WTC11 (cell line): ENCODE data around the gene DGKQ. TPM values are rescaled to one million over a fixed set of nuclear protein-coding genes. Genes with fewer than 3 reads are reported as not detected.

Experiments used
- ATAC-seq: fragments of 200-7000 bp; cut with Tn5 transposase; 2 replicates; pipeline ENCODE4 v1.10.0; 2021; ENCODE audit warnings: mild to moderate bottlenecking, moderate library complexity
- CTCF ChIA-PET: fragments of 300-600 bp; sonication (Branson Sonifier 250); formaldehyde crosslinking; loops from one replicate; lab custom pipeline; 2021; ENCODE audit warnings: antibody characterized with exemption; lab: Charles Lee
- POLR2A ChIA-PET: fragments of 350-600 bp; sonication (Branson Sonifier 250); formaldehyde crosslinking; loops from one replicate; lab custom pipeline; 2021; ENCODE audit warnings: antibody characterized with exemption; lab: Charles Lee
- DNase-seq: peaks from one replicate; pipeline ENCODE4 v3.0.0; 2021; ENCODE audit warnings: low spot score
- H3K27ac Mint-ChIP-seq: 2 replicates; pipeline ENCODE4 v1.8.0; 2021; ENCODE audit warnings: mixed read lengths
- H3K27me3 Mint-ChIP-seq: 2 replicates; pipeline ENCODE4 v1.8.0; 2021; ENCODE audit warnings: low read depth, mild to moderate bottlenecking, moderate library complexity, mixed read lengths
- H3K36me3 Mint-ChIP-seq: 2 replicates; pipeline ENCODE4 v1.8.0; 2021; ENCODE audit warnings: mixed read lengths
- H3K4me1 Mint-ChIP-seq: 2 replicates; pipeline ENCODE4 v1.8.0; 2022; ENCODE audit warnings: mixed read lengths
- H3K4me3 Mint-ChIP-seq: 2 replicates; pipeline ENCODE4 v1.8.0; 2021; ENCODE audit warnings: mild to moderate bottlenecking, moderate library complexity, mixed read lengths
- H3K9me3 Mint-ChIP-seq: 2 replicates; pipeline ENCODE4 v1.8.0; 2021; ENCODE audit warnings: mixed read lengths
- AFF4 ChIP-seq: sonication (generic); formaldehyde crosslinking; IDR thresholded peaks from 2 replicates; pipeline ENCODE4 v1.8.1; 2023; ENCODE audit warnings: mild to moderate bottlenecking, missing genetic modification reagents, borderline replicate concordance
- ATF1 ChIP-seq: sonication (generic); formaldehyde crosslinking; IDR thresholded peaks from 2 replicates; pipeline ENCODE4 v1.8.1; 2023; ENCODE audit warnings: mild to moderate bottlenecking, moderate library complexity, missing genetic modification reagents
- ATF6 ChIP-seq: sonication (generic); formaldehyde crosslinking; IDR thresholded peaks from 2 replicates; pipeline ENCODE4 v1.8.1; 2023; ENCODE audit warnings: mild to moderate bottlenecking, missing genetic modification reagents
- CREM ChIP-seq: sonication (generic); formaldehyde crosslinking; IDR thresholded peaks from 2 replicates; pipeline ENCODE4 v1.8.1; 2022; ENCODE audit warnings: mild to moderate bottlenecking, missing genetic modification reagents, moderate library complexity
- HMGA2 ChIP-seq: fragments of 250-450 bp; sonication (Bioruptor Pico); IDR thresholded peaks from 2 replicates; pipeline ENCODE4 v1.4.0; 2021; ENCODE audit warnings: mild to moderate bottlenecking, moderate library complexity
- MYBL2 ChIP-seq: sonication (generic); formaldehyde crosslinking; IDR thresholded peaks from 2 replicates; pipeline ENCODE4 v1.8.1; 2023; ENCODE audit warnings: mild to moderate bottlenecking, moderate library complexity, missing genetic modification reagents
- NFATC4 ChIP-seq: fragments of 250-450 bp; sonication (Bioruptor Pico); IDR thresholded peaks from 2 replicates; pipeline ENCODE4 v1.9.0; 2021; ENCODE audit warnings: mild to moderate bottlenecking
- NFE2L1 ChIP-seq: sonication (generic); formaldehyde crosslinking; IDR thresholded peaks from 2 replicates; pipeline ENCODE4 v1.8.1; 2023; ENCODE audit warnings: missing genetic modification reagents
- PRDM15 ChIP-seq: sonication (generic); formaldehyde crosslinking; IDR thresholded peaks from 2 replicates; pipeline ENCODE4 v1.8.0; 2022; ENCODE audit warnings: missing genetic modification reagents
- USF1 ChIP-seq: sonication (generic); formaldehyde crosslinking; IDR thresholded peaks from 2 replicates; pipeline ENCODE4 v1.8.0; 2022; ENCODE audit warnings: mild to moderate bottlenecking, missing genetic modification reagents
- ZNF219 ChIP-seq: sonication (generic); formaldehyde crosslinking; IDR thresholded peaks from 2 replicates; pipeline ENCODE4 v1.8.0; 2023; ENCODE audit warnings: missing genetic modification reagents, mild to moderate bottlenecking, borderline replicate concordance
- ZNF416 ChIP-seq: fragments of 250-450 bp; sonication (Bioruptor Pico); IDR thresholded peaks from 2 replicates; pipeline ENCODE4 v1.9.0; 2021; ENCODE audit warnings: mild to moderate bottlenecking, inconsistent platforms
- ZSCAN18 ChIP-seq: fragments of 250-450 bp; sonication (Bioruptor Pico); IDR thresholded peaks from 2 replicates; pipeline ENCODE4 v2.1.2; 2022; ENCODE audit warnings: mild to moderate bottlenecking, moderate library complexity
- total RNA-seq: library from RNA; stranded (reverse); gene quantifications from 3 replicates; pipeline ENCODE4 v1.2.3, GENCODE V29; 2021

The DGKQ gene
- total RNA-seq, 1 experiment from 2014 or later, result 19.3 TPM

- TF ChIP-seq MYBL2 (CRISPR knock-in tag) (peak; percentile 90), USF1 (CRISPR knock-in tag) (peak; percentile 63), ZNF219 (CRISPR knock-in tag) (no peak)
Observed at GRCh38 chr4:931960-932712, 41.2 kb downstream of the DGKQ start, which contains the start of the genes GAK and TMEM175 (continued).

GRCh38 chr4:931194-931959 is 42.0 kb downstream of the DGKQ start:
- DNase-seq (no peak), ATAC-seq (no peak)
- H3K4me3 Mint-ChIP-seq, result peak overlapping the region; percentile 96
- ChIA-PET POLR2A (interaction anchor here (1.5 kb wide), 1 partner anchor 17 kb away, joined by 5 read pairs; no protein-coding TSS in a partner anchor), CTCF (interaction anchor here (0.6 to 2.1 kb wide), 6 partner anchors 19 to 248 kb away, joined by 3 to 6 read pairs (median 4); no protein-coding TSS in a partner anchor)
- no peak for TF ChIP-seq ZNF416 (CRISPR knock-in tag)
- no peak for TF ChIP-seq ATF1 (CRISPR knock-in tag)
- TF ChIP-seq ZSCAN18 (CRISPR knock-in tag), result no peak
- no peak for TF ChIP-seq CREM (CRISPR knock-in tag)
- TF ChIP-seq AFF4 (CRISPR knock-in tag), result no peak
- TF ChIP-seq ATF6 (CRISPR knock-in tag), result no peak
- no peak for TF ChIP-seq HMGA2 (CRISPR knock-in tag)
- TF ChIP-seq NFE2L1 (CRISPR knock-in tag), result no peak
- TF ChIP-seq NFATC4, result no peak
- no peak for TF ChIP-seq PRDM15
- peak overlapping the region; percentile 74 for H3K27ac Mint-ChIP-seq
- peaks cover 21% of the 10 kb centered on the region for H3K4me1 Mint-ChIP-seq
- H3K27me3 Mint-ChIP-seq, result no peaks in the 10 kb centered on the region
- H3K36me3 Mint-ChIP-seq, result no peaks in the 10 kb centered on the region
- no peaks in the 10 kb centered on the region for H3K9me3 Mint-ChIP-seq
